GM18499 (cell line): Measurements from ENCODE around the gene MAP3K8.
"Not testable (repeated sequence)": the region's sequence is repeated elsewhere in the genome, so short reads cannot be mapped to it uniquely, and the experiment has no call there.

Experiments used
- ATAC-seq: cut with Tn5 transposase; IDR thresholded peaks from one replicate; pipeline ENCODE4 v1.9.1; 2021; ENCODE audit warnings: moderate number of reproducible peaks; ENCODE audit not compliant: insufficient read depth, unreplicated experiment

MAP3K8 gene

GRCh38 chr10:30422151-30422695 is 11.8 kb upstream of the MAP3K8 start:
- no peak for ATAC-seq

GRCh38 chr10:30422981-30423654 is 10.9 kb upstream of the MAP3K8 start:
- ATAC-seq, result no peak

GRCh38 chr10:30423655-30424275 is 10.2 kb upstream of the MAP3K8 start:
- not testable (repeated sequence) for ATAC-seq

GRCh38 chr10:30425336-30426075 is 8.5 kb upstream of the MAP3K8 start:
- ATAC-seq, result no peak

- ATAC-seq, result no peak
Observed at GRCh38 chr10:30430544-30431298, 3.3 kb upstream of the MAP3K8 start.

- no peak for ATAC-seq
Observed at GRCh38 chr10:30431435-30431911, 2.5 kb upstream of the MAP3K8 start.

GRCh38 chr10:30432622-30433305 is 1.2 kb upstream of the MAP3K8 start:
- ATAC-seq, result no peak

- peak; percentile 4 for ATAC-seq
Observed at GRCh38 chr10:30433306-30433729, 666 bp upstream of the MAP3K8 start.

GRCh38 chr10:30434273-30435072 is 489 bp downstream of the MAP3K8 start:
- ATAC-seq, result peak; percentile 23

- no peak for ATAC-seq
Observed at GRCh38 chr10:30435073-30435422, 1.1 kb downstream of the MAP3K8 start.

- not testable (repeated sequence) for ATAC-seq
Observed at GRCh38 chr10:30435499-30436167, 1.6 kb downstream of the MAP3K8 start.

GRCh38 chr10:30436191-30436611 is 2.2 kb downstream of the MAP3K8 start:
- ATAC-seq, result no peak

- ATAC-seq, result no peak
Observed at GRCh38 chr10:30436671-30437030, 2.7 kb downstream of the MAP3K8 start.

GRCh38 chr10:30437031-30437841 is 3.3 kb downstream of the MAP3K8 start:
- no peak for ATAC-seq

- ATAC-seq, result no peak
Observed at GRCh38 chr10:30438021-30438850, 4.3 kb downstream of the MAP3K8 start.

- no peak for ATAC-seq
Observed at GRCh38 chr10:30439931-30440330, 5.9 kb downstream of the MAP3K8 start.
